ENCODE data around the gene KCNJ12.
A peak's percentile ranks its signal among the peaks of the same experiment; 100 is the strongest.

Gene KCNJ12

GRCh38 chr17:21357281-21357680, 18.9 kb upstream of the KCNJ12 start:
- DNase-seq (no peak), ATAC-seq (no peak)
- Mint-ChIP-seq H3K27ac (peak overlapping the region in 1 of 2 donors; percentile 3), H3K27me3 (no peaks in the 10 kb centered on the region), H3K9me3 (peaks cover 0 to 3% of the 10 kb centered on the region in 2 donors), H3K4me1 (no peaks in the 10 kb centered on the region), H3K4me3 (no peak overlapping the region)

GRCh38 chr17:21357696-21358656, 18.2 kb upstream of the KCNJ12 start:
- DNase-seq (no peak), ATAC-seq (no peak)
- Mint-ChIP-seq H3K27ac (peak overlapping the region; percentile 3 to 37), H3K4me1 (no peaks in the 10 kb centered on the region), H3K27me3 (no peaks in the 10 kb centered on the region), H3K9me3 (peaks cover 0 to 3% of the 10 kb centered on the region in 2 donors), H3K4me3 (no peak overlapping the region)

- H3K9me3 Mint-ChIP-seq, result peaks cover 0 to 3% of the 10 kb centered on the region in 2 donors
- no peak overlapping the region for H3K4me3 Mint-ChIP-seq
- no peaks in the 10 kb centered on the region for H3K4me1 Mint-ChIP-seq
- ATAC-seq (no peak), DNase-seq (no peak)
- H3K27me3 Mint-ChIP-seq, result no peaks in the 10 kb centered on the region
- H3K27ac Mint-ChIP-seq, result peak overlapping the region in 1 of 2 donors; percentile 36
Measured at GRCh38 chr17:21358682-21359482, 17.3 kb upstream of the KCNJ12 start.

DNA sequence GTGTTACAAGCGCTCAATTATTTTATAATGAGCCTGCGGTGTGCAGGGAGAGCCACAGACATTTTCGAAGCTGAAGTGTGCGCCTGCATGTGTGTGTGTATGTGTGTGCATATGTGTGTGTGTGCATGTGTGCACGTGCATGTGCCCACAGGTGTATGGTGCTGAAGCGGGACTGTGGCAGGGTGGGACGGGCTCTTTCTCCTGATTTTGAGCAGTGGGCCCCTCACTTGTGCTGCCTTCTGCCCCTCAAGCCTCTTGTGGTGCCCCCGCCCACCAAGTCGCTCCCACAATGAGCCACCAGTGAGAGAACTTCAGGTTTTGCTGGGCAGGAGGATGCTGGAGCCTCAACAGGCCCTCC, 16.7 kb upstream of the KCNJ12 start:
- no peaks in the 10 kb centered on the region for H3K27me3 Mint-ChIP-seq
- ATAC-seq (no peak), DNase-seq (no peak)
- H3K9me3 Mint-ChIP-seq, result peaks cover 0 to 3% of the 10 kb centered on the region in 2 donors
- no peak overlapping the region for H3K4me3 Mint-ChIP-seq
- H3K4me1 Mint-ChIP-seq, result no peaks in the 10 kb centered on the region
- no peak overlapping the region for H3K27ac Mint-ChIP-seq

DNA sequence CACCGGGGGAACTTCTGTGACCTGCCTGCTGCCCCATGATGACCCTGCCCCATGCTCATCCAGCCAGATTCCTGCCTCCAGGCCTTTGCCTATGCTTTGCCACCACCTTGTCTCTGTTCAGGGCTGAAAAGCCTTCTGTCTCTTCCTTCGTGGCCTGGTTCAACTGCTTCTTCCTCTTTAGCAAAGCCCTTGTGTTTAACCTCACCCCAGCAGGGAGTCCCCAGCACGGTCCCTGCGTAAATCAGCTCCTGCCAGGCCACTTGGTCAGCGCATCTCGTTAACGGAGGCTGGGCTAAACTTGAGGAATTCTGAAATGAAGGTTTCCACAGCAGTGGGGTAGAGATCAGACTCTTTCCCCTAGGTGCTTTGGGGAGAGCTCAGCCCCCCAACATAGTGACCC, 16.1 kb upstream of the KCNJ12 start:
- Mint-ChIP-seq H3K27ac (no peak overlapping the region), H3K4me1 (no peaks in the 10 kb centered on the region), H3K4me3 (no peak overlapping the region), H3K27me3 (no peaks in the 10 kb centered on the region), H3K9me3 (peaks cover 0 to 3% of the 10 kb centered on the region in 2 donors)
- ATAC-seq (no peak), DNase-seq (no peak)

DNA sequence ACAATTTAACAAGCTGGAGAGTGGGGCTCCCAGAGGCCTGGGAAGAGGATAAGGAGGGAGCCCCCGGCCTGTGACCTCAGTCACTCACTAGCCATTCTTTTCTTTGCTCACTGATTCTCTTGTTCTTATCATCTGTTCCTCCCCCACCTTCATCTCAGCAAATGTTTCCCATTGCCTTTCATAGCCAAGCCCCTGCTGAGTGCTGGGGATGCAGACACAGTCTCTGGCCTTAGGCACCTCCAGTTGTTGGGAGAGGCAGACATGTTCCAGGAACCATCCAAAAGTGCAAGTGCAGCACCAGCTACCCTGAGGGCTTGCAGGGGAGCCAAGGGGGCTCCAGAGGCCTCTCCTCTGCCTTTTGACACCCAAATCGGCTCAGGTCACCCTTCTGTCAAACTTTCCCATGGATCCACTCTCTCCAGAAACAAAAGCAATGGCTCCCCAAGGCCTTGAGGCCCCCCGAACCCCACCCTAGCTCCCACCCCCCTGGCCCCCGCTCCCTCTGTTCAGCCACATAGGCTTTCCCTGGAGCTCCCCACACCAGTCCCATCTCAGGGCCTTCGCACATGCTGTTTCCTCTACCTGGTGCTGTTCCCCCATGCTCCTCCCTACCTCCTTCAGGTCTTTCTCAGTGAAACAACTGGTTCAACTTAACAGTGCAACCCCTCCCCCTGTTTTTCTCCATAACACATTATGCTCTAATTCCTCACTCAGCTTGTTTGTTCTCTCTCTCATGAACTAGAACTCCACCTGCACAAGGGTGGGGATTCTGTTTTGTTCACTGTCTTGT, 14.9 kb upstream of the KCNJ12 start:
- Mint-ChIP-seq H3K4me1 (no peaks in the 10 kb centered on the region), H3K9me3 (peaks cover 0 to 3% of the 10 kb centered on the region in 2 donors), H3K27ac (no peak overlapping the region), H3K27me3 (no peaks in the 10 kb centered on the region), H3K4me3 (no peak overlapping the region)
- DNase-seq, result no peak
- no peak for ATAC-seq

DNA sequence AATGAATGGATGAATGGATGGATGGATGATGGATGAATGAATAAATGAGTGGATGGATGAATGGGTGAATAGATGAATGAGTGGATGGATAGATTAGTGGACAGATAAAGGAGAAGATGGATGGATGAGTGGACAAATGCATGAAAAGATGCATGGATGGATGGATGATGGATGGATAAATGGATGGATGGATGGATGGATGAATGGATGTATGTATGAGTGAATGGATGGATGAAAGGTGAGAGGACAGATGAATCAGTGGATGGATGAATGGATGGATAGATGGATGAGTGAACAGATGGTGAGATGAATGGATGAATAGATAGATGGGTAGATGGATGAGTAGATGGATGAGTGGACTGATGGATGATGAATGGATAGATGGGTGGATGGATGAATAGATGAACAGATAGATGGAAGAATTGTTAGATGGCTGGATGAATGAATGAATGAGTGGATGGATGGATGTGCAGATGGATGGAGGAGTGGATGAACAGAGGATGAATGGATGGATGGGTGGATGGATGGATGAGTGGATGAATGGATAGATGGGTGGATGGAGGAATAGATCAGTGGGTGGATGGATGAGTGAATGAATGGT, 13.7 kb upstream of the KCNJ12 start:
- no peaks in the 10 kb centered on the region for H3K4me1 Mint-ChIP-seq
- ATAC-seq (no peak), DNase-seq (no peak)
- H3K9me3 Mint-ChIP-seq, result no peaks in the 10 kb centered on the region
- H3K4me3 Mint-ChIP-seq, result no peak overlapping the region
- H3K27ac Mint-ChIP-seq, result no peak overlapping the region
- no peaks in the 10 kb centered on the region for H3K27me3 Mint-ChIP-seq

- H3K27me3 Mint-ChIP-seq, result no peaks in the 10 kb centered on the region
- no peak overlapping the region for H3K4me3 Mint-ChIP-seq
- DNase-seq (no peak), ATAC-seq (no peak)
- H3K4me1 Mint-ChIP-seq, result no peaks in the 10 kb centered on the region
- no peaks in the 10 kb centered on the region for H3K9me3 Mint-ChIP-seq
- H3K27ac Mint-ChIP-seq, result peak overlapping the region in 1 of 2 donors; percentile 29
Measured at GRCh38 chr17:21363776-21364642, 12.1 kb upstream of the KCNJ12 start.

DNA sequence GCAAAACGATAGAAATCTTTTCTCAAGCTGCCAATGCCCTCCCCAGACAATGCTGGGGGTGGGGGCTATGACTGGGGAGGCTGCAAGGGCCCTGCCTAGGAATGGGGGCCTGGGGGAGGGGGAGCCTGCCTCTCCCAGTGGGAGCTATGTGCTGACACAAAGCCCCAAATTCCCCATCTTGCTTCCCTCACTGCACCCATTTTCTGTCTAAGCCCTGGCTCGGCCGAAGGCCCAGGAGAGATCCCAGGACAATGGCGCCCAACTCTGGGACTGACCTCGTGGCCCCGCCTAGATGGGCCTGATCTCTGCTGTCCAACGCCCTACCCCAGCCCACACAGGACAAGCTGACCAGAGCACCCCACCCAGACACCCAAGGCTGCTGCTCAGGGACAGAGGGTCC, 11.1 kb upstream of the KCNJ12 start:
- Mint-ChIP-seq H3K9me3 (no peaks in the 10 kb centered on the region), H3K27me3 (no peaks in the 10 kb centered on the region), H3K4me3 (no peak overlapping the region), H3K27ac (no peak overlapping the region), H3K4me1 (no peaks in the 10 kb centered on the region)
- DNase-seq, result no peak
- no peak for ATAC-seq

- Mint-ChIP-seq H3K9me3 (no peaks in the 10 kb centered on the region), H3K27ac (peak overlapping the region in 1 of 2 donors; percentile 57), H3K4me3 (no peak overlapping the region), H3K27me3 (peaks cover 16% of the 10 kb centered on the region), H3K4me1 (no peaks in the 10 kb centered on the region)
- ATAC-seq, result no peak
- DNase-seq, result no peak
Measured at GRCh38 chr17:21368545-21369246, 7.5 kb upstream of the KCNJ12 start.

DNA sequence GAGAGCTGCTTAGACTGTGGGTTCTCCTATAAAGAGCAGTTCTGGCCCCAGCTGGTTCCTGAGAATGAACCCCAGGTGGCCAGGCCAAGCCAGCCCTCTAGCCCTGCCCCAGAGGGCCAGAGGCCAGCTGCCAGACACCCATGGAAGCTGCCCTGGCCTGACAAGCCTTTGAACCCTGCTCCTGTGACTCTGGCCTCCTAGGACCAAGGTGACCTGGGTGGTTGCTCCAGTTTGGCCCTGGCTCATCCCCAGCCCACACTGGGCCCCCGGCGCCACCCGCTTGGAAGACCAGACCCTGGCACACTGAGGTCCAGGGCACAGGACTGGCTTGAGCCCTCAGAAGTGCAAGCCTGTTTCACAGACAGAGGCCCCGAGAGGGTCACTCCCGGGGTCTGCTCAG, 6.8 kb upstream of the KCNJ12 start:
- Mint-ChIP-seq H3K27ac (peak overlapping the region; percentile 57 to 86), H3K4me1 (no peaks in the 10 kb centered on the region), H3K27me3 (peaks cover 23% of the 10 kb centered on the region), H3K9me3 (no peaks in the 10 kb centered on the region), H3K4me3 (no peak overlapping the region)
- no peak for DNase-seq
- ATAC-seq, result no peak

DNA sequence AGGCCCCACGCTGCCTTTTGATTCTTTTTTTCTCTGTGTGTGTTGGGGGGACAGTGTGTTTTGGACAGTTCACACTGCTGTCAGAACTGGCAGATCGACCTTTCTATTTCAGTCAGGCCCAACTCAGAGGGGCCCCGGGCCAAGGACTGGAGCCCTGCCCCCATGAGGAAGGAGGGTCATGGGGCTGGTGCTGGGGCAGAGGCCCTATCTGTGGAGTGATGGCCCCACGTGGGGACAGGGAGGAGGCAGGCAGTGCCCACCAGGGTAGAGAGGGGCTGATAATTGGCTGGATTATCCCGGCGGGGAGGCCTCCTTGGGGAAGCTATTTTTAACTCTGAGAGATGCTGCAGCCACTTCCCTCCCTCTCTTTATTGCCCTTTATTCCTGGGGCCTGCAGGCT, 5.7 kb upstream of the KCNJ12 start:
- Mint-ChIP-seq H3K4me1 (no peaks in the 10 kb centered on the region), H3K9me3 (no peaks in the 10 kb centered on the region), H3K27ac (peak overlapping the region in 1 of 2 donors; percentile 89), H3K27me3 (peaks cover 33% of the 10 kb centered on the region), H3K4me3 (no peak overlapping the region)
- no peak for ATAC-seq
- DNase-seq, result no peak

DNA sequence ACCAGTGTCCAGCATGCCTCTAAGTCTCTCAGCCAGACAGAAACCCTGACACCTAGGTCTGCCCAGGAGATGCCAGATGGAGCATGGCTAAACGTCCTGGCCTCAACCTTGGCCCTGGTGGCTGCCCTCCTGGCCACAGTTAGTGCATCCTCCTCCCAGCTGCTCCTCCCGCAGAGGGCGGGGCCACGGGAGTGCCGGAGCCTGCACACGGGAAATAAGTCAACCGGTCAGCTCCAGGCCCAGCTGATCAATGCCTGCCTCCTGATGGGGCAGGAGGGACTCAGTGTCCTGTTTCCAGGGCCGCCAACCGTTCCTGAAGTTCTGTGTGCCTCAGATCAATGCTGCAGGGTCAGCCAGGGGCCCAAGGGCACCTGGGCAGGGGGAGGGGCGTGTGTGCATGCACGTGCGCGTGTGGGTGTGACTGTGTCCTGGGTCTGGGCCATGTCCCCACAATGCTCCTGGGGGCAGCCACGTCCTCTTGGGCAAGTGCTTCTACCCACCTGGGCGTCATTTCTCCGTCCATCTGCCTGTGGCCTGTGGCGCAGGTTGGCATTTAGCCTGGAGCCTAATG, 4.6 kb upstream of the KCNJ12 start:
- no peaks in the 10 kb centered on the region for H3K4me1 Mint-ChIP-seq
- no peaks in the 10 kb centered on the region for H3K9me3 Mint-ChIP-seq
- ATAC-seq (no peak), DNase-seq (no peak)
- H3K27ac Mint-ChIP-seq, result no peak overlapping the region
- H3K27me3 Mint-ChIP-seq, result peaks cover 43% of the 10 kb centered on the region
- no peak overlapping the region for H3K4me3 Mint-ChIP-seq
